Renal cortical epithelial cell (primary cell): ENCODE results near the gene HSD3B1. TPM values are rescaled to one million over a fixed set of nuclear protein-coding genes. Genes with fewer than 3 reads are reported as not detected.

Experiments
- DNase-seq: peaks from one replicate; pipeline ENCODE4 v3.0.0-alpha.2; 2011; ENCODE audit warnings: low read depth
- total RNA-seq: library from RNA; depleted of rRNA; stranded (reverse); fragments of >200 nt; gene quantifications from 2 replicates; pipeline ENCODE4 v1.2.3, GENCODE V29; 2014

The HSD3B1 gene
- total RNA-seq: not detected in 2 replicates

GRCh38 chr1:119506941-119507340, at the start of gene HSD3B1:
Gene HSD3B1, plus strand, starts transcription at chr1:119507210. Its CDS starts 267 bp downstream, at chr1:119507477.
- no peak for DNase-seq

- no peak for DNase-seq
Observed at GRCh38 chr1:119462964-119463363, 44.0 kb upstream of the HSD3B1 start.

- no peak for DNase-seq
Observed at GRCh38 chr1:119463569-119463968, 43.4 kb upstream of the HSD3B1 start.

- DNase-seq: no peak
Observed at GRCh38 chr1:119466445-119466844, 40.6 kb upstream of the HSD3B1 start.

- no peak for DNase-seq
Observed at GRCh38 chr1:119467219-119467618, 39.8 kb upstream of the HSD3B1 start.

- peak; percentile 19 for DNase-seq
Observed at GRCh38 chr1:119467857-119468668, 38.9 kb upstream of the HSD3B1 start.

- no peak for DNase-seq
Observed at GRCh38 chr1:119469741-119470140, 37.3 kb upstream of the HSD3B1 start.

GRCh38 chr1:119470377-119470776, 36.6 kb upstream of the HSD3B1 start:
- DNase-seq: no peak

GRCh38 chr1:119470958-119471357, 36.1 kb upstream of the HSD3B1 start:
- no peak for DNase-seq

GRCh38 chr1:119471566-119471965, 35.4 kb upstream of the HSD3B1 start:
- DNase-seq: no peak

GRCh38 chr1:119472080-119472818, 34.8 kb upstream of the HSD3B1 start:
- DNase-seq: no peak

- DNase-seq: no peak
Observed at GRCh38 chr1:119472819-119473175, 34.2 kb upstream of the HSD3B1 start.

- peak; percentile 44 for DNase-seq
Observed at GRCh38 chr1:119475866-119476439, 31.1 kb upstream of the HSD3B1 start.

GRCh38 chr1:119477710-119478109, 29.3 kb upstream of the HSD3B1 start:
- no peak for DNase-seq

- no peak for DNase-seq
Observed at GRCh38 chr1:119480175-119480574, 26.8 kb upstream of the HSD3B1 start.

GRCh38 chr1:119481951-119482350, 25.1 kb upstream of the HSD3B1 start:
- no peak for DNase-seq

- DNase-seq: no peak
Observed at GRCh38 chr1:119482517-119483425, 24.2 kb upstream of the HSD3B1 start.

GRCh38 chr1:119483441-119484200, 23.4 kb upstream of the HSD3B1 start:
- DNase-seq: no peak

- DNase-seq: no peak
Observed at GRCh38 chr1:119485201-119485600, 21.8 kb upstream of the HSD3B1 start.

- DNase-seq: no peak
Observed at GRCh38 chr1:119488216-119488615, 18.8 kb upstream of the HSD3B1 start.

- no peak for DNase-seq
Observed at GRCh38 chr1:119489201-119489600, 17.8 kb upstream of the HSD3B1 start.
